Stimulated activated naive CD8-positive, alpha-beta T cell treated with anti-CD3 and anti-CD28 coated beads, Interleukin-15, Interleukin-2, amounts not matched to agents 100 U/mL and 50 U/mL, for 24 hours (primary cell): Measurements from ENCODE around the gene EDN2.

Source experiments
- ATAC-seq: fragments of 150-1000 bp; cut with Tn5 transposase; one replicate; pipeline ENCODE4 v1.10.0; 2021
- DNase-seq: peaks from one replicate; pipeline ENCODE4 v3.0.0; 2021

Gene EDN2

GRCh38 chr1:41437011-41437355 is 47.5 kb downstream of the EDN2 start:
- DNase-seq (no peak), ATAC-seq (no peak)

GRCh38 chr1:41436281-41437010 is 48.0 kb downstream of the EDN2 start:
- ATAC-seq (no peak), DNase-seq (no peak)

- ATAC-seq (no peak), DNase-seq (no peak)
Measured at GRCh38 chr1:41435570-41436178, 48.8 kb downstream of the EDN2 start.

- no peak for ATAC-seq
- no peak for DNase-seq
Measured at GRCh38 chr1:41434748-41435449, 49.6 kb downstream of the EDN2 start.

- DNase-seq: no peak
- no peak for ATAC-seq
Measured at GRCh38 chr1:41434306-41434705, 50.2 kb downstream of the EDN2 start.

GRCh38 chr1:41433501-41433900 is 51.0 kb downstream of the EDN2 start:
- DNase-seq: no peak
- no peak for ATAC-seq

GRCh38 chr1:41432481-41433280 is 51.8 kb downstream of the EDN2 start:
- ATAC-seq: peak; percentile 93
- DNase-seq: peak; percentile 87

- ATAC-seq: no peak
- DNase-seq: no peak
Measured at GRCh38 chr1:41431490-41432350, 52.8 kb downstream of the EDN2 start.

- ATAC-seq (no peak), DNase-seq (no peak)
Measured at GRCh38 chr1:41430582-41430981, 53.9 kb downstream of the EDN2 start.

- DNase-seq: no peak
- no peak for ATAC-seq
Measured at GRCh38 chr1:41430069-41430468, 54.4 kb downstream of the EDN2 start.

GRCh38 chr1:41429641-41430035 is 54.8 kb downstream of the EDN2 start:
- no peak for DNase-seq
- ATAC-seq: no peak
